Measurements from ENCODE around the gene HSF4. TPM values are rescaled to one million over a fixed set of nuclear protein-coding genes. Genes with fewer than 3 reads are reported as not detected.

HSF4 gene
- total RNA-seq, 1 experiment from 2014 or later, result 1.2 TPM

GRCh38 chr16:67115639-67116038, 48.9 kb upstream of the HSF4 start:
- Histone ChIP-seq H4K20me1 (ENCODE audit: control insufficient read depth, insufficient read depth, insufficient read length) (no peaks in the 10 kb centered on the region), H2BK15ac (ENCODE audit: low read depth, low read length) (no peak overlapping the region), H3K79me1 (ENCODE audit: insufficient read depth, low read depth, low read length, poor library complexity, severe bottlenecking) (peaks cover 5% of the 10 kb centered on the region), H4K91ac (ENCODE audit: insufficient read length, low read depth, low read length) (no peak overlapping the region), H3K79me2 (ENCODE audit: insufficient read depth, low read length) (peaks cover 3% of the 10 kb centered on the region; the same call in 1 of the 2 replicates), H3K14ac (ENCODE audit: insufficient read depth, low read length) (no peak overlapping the region), H3K9ac (ENCODE audit: extremely low read depth, insufficient read length, low read length) (no peak overlapping the region), H4K8ac (replicated peaks; ENCODE audit: insufficient read length, low read depth, low read length) (no peak overlapping the region), H3K9me3 (ENCODE audit: control insufficient read depth, low read depth, low read length) (no peaks in the 10 kb centered on the region), H2AK5ac (ENCODE audit: insufficient read length, low read length) (no peak overlapping the region), H3K4me2 (ENCODE audit: insufficient read depth, insufficient read length, low read length) (no peak overlapping the region), H3K27ac (ENCODE audit: insufficient read length, low read depth, low read length) (no peak overlapping the region), H2BK120ac (ENCODE audit: low read depth, low read length, poor library complexity, severe bottlenecking) (no peak overlapping the region), H2AFZ (ENCODE audit: low read length) (no peak overlapping the region), H4K5ac (ENCODE audit: insufficient read length, low read depth, low read length) (no peak overlapping the region), H3K27me3 (ENCODE audit: insufficient read depth, low read length) (no peaks in the 10 kb centered on the region), H2BK20ac (ENCODE audit: low read depth, low read length, poor library complexity, severe bottlenecking) (no peak overlapping the region), H3K18ac (ENCODE audit: insufficient read length, low read depth, low read length) (no peak overlapping the region), H3K23ac (ENCODE audit: insufficient read length, low read depth, low read length) (no peak overlapping the region), H3K4me1 (ENCODE audit: insufficient read depth, low read length) (no peaks in the 10 kb centered on the region; the same call in 1 of the 2 replicates), H3T11ph (ENCODE audit: low read length) (no peak overlapping the region), H3K4ac (ENCODE audit: low read depth, low read length) (no peak overlapping the region), H3K56ac (ENCODE audit: insufficient read length, low read depth, low read length) (no peak overlapping the region), H2BK12ac (ENCODE audit: insufficient read length, low read depth, low read length) (no peak overlapping the region), H3K23me2 (ENCODE audit: insufficient read length, low read depth, low read length, poor library complexity, severe bottlenecking) (no peaks in the 10 kb centered on the region), H2BK5ac (ENCODE audit: insufficient read length, low read length) (no peak overlapping the region)
- no peak for DNase-seq
- no peak for TF ChIP-seq CTCF (conservative IDR thresholded peaks at IDR 0.05)
- no peaks in the 10 kb centered on the region; the same call in 1 of the 2 replicates for H3K27me3 Mint-ChIP-seq (ENCODE audit: low read depth)
- WGBS (ENCODE audit: extremely low coverage, insufficient read length, low lambda C conversion rate), result no CpG with 5 or more reads among the region's 7 CpGs
- no peaks in the 10 kb centered on the region for H3K9me3 Mint-ChIP-seq
- H3K36me3 Mint-ChIP-seq (ENCODE audit: insufficient read depth in 1 of 3, low read depth in 3 of 3), result peaks cover 0 to 10% (median 9%) of the 10 kb centered on the region in 3 experiments; a peak in 6 of 7 replicates
- no peak overlapping the region for H3K27ac Mint-ChIP-seq
- no peak overlapping the region for H3K4me3 Mint-ChIP-seq
- peaks cover 13 to 14% of the 10 kb centered on the region in 2 experiments for H3K4me1 Mint-ChIP-seq

All from H9 (cell line).